GM21381 (cell line): ENCODE data around the gene NDST1.

Source experiments
- ATAC-seq: cut with Tn5 transposase; IDR thresholded peaks from one replicate; pipeline ENCODE4 v1.9.1; 2021; ENCODE audit warnings: mild to moderate bottlenecking, moderate library complexity; ENCODE audit not compliant: unreplicated experiment

NDST1 gene

GRCh38 chr5:150601491-150602345, 93.8 kb downstream of the NDST1 start:
- ATAC-seq: no peak

GRCh38 chr5:150603052-150603451, 95.1 kb downstream of the NDST1 start:
- ATAC-seq: no peak

GRCh38 chr5:150603491-150603890, 95.6 kb downstream of the NDST1 start:
- ATAC-seq: no peak

- no peak for ATAC-seq
Observed at GRCh38 chr5:150604010-150604409, 96.1 kb downstream of the NDST1 start.

- no peak for ATAC-seq
Observed at GRCh38 chr5:150604894-150605440, 97.0 kb downstream of the NDST1 start.

- ATAC-seq: no peak
Observed at GRCh38 chr5:150605546-150605945, 97.6 kb downstream of the NDST1 start.

GRCh38 chr5:150606476-150606875, 98.5 kb downstream of the NDST1 start:
- no peak for ATAC-seq

- ATAC-seq: no peak
Observed at GRCh38 chr5:150607105-150607504, 99.2 kb downstream of the NDST1 start.
